Epidermal melanocyte (primary cell): ENCODE results near the gene PYY.
A peak's percentile ranks its signal among the peaks of the same experiment; 100 is the strongest.

Experiments used
- DNase-seq: peaks from one replicate; pipeline ENCODE4 v3.0.0; 2011; ENCODE audit warnings: low spot score; ENCODE audit not compliant: insufficient read length

The PYY gene

DNA sequence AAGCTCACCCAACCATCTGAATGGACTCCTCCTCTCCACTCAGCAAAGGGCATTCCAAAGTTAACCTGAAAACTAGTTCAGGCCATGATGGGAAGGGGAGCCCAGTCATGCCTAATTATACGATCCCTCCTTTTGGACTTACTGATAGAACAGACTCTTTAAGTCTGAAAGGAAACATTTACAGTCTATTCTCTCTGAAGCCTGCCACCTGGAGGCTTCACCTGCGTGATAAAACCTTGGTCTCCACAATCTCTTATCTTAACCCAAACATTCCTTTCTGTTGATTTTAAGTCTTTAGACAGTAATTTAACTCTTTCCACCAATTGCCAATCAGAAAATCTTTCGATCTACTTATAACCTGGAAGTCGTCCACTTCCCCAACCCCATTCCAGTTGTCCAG, 37.4 kb downstream of the PYY start:
- DNase-seq: no peak

DNA sequence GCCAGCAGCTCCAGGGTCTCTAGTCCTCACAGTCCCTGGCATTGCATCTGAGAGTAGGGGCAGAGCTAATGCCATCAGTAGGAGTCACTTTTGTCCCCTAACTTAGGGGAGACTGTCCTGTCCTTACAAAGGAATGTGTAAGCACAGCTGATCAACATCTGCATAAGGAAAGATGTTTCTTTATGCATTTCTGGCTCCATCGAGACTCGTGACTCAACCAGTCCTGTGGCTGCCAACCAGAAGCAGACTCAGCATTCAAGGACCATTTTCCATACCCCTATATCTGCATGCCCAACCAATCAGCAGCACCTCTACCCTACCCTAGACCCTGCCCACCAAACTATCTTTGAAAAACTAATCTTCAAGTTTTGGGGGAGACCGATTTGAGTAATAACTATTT, 38.2 kb downstream of the PYY start:
- DNase-seq: no peak

DNA sequence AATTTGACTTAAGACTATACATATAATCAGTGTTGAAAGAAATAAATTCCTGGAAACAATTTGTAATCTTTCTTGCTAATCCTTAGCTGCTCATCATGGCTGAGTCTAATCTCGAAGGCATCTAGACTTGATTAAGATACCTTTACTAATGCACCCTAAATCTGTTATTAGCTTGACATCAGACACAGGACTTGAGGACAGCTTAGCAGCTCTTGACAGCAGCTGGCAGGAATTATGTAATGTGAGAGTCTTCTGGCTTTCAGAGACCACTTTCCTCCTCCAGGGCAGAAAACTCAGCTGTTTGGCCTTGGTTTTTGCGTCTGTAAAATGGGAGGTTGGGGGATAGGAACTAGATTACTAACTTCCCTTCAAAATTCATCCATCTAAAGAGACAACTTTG, 39.3 kb downstream of the PYY start:
- DNase-seq: no peak

DNA sequence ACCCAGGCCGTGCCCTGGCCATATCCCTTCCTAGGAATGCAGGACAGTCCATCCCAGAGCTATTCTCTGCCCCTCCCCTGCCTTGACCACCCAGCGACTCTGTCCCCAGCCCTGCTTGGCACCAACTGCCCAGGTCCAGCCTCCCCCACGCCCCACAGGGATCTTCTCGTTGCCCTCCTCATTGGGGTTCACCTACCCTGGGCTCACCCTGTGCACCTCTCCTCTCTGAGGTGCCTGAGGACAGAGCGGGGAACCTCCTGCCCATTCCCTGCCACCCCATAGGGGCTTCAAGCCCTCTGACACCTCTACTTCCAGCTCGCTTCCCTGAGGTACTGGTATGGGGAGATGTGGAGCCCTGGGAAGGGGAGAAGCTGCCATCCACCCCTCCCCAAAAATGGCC, 40.2 kb downstream of the PYY start:
- DNase-seq: no peak

DNA sequence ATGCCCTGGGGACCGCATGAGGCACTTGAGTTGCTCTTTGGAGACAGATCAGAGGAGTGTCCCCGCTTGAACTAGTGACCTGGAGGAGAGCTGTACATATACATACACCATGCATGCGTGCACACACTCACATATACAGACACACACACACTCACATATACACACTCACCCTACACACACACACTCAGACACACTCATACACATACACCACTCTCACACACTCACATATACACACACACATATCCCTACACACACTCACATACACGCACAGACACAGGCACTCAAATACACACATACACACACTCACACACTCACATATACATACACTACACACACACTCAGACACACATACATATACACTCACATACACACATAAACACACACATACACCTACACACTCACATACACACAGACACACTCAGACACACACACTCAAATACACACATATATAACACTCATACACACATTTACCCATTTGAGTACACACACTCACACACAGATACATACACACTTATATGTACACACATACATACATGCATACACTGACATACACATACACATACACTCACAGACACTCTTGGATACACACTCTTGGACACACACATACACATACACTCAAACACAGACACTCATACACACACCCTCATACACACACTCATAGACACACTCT, 41.0 kb downstream of the PYY start:
- no peak for DNase-seq

DNA sequence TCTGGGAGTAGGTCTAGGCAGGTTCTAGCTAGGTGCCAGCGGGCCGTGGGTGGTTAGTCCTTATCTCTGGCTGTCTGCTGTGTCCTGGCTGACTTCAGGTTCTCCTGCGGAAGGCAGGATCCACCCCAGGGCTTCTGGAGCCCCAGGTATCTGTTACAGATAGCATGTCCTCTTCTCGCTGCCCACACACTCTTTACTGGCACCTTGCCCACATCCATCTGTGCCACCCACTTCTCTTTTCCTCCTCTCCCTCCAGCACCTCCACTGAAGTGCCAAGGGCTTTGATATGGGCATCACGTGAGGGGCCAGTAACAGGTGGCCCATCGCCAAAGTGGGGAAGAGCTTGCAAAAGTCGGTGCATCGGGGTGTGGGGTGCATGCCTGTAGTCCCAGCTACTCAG, 41.8 kb downstream of the PYY start:
- DNase-seq: no peak

DNA sequence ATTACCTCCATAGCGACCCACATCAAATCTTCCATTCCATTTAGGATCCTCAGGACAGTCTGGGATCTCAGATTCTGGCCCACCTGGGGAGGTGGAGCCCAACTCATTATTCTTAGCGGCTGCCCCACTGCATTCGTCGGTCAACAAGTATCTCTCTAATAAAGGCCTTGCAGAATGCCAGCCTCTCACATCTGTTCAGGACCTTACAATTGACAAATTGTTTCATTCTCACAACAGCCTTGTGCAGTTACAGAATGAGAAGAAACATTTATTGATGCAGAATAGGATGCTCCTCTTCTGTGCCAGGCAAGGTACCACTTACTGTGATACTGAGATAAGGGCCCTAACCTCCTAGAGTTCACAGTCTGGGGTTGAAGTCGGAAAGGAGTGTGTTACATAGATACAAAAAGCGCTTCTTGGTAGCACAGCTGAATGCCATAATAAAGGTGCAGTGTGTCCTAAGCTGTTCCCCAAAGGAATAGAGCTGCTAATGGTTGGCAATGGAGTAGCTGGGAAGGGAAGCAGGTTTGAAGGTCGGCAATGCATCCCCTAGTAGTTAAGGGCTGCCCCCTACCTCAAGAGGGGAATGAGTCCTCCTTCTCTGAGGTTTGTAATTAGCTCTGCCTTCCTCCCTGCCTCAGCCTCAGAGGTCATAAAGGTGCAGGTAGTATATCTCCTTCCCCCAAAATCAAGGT, 44.1 kb downstream of the PYY start:
- DNase-seq: no peak

DNA sequence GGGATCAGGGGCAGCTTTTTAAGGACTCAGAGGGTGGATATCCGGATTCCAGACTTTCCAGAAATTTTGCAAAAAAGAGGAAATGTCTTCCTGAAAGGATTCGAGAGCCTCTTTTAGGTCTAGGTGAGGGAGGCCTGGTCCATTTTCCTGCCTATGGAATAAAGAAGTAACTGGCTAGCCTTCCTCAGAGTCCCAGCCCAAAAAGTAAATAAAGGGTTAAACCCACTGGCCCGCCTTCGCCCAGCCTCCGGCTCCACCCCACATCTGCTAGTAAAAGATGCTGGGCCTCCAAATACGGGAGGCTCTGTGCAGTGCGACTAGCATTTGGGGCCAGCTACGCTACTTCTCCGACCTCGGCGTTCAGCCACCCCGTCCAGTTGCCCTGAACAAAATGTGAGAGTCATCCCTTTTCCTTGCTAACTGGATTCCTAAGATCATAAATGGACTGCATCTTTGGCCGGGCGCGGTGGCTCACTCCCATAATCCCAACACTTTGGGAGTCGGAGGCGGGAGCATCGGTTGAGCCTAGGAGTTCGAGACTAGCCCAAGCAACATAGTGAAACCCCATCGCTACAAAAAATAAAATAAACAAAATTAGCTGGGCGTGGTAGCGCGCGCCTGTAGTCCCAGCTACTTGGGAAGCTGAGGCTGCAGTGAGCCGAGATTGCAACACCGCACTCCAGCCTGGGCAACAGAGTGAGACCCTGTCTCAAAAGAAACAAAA, 45.6 kb downstream of the PYY start:
- DNase-seq: peak; percentile 77

DNA sequence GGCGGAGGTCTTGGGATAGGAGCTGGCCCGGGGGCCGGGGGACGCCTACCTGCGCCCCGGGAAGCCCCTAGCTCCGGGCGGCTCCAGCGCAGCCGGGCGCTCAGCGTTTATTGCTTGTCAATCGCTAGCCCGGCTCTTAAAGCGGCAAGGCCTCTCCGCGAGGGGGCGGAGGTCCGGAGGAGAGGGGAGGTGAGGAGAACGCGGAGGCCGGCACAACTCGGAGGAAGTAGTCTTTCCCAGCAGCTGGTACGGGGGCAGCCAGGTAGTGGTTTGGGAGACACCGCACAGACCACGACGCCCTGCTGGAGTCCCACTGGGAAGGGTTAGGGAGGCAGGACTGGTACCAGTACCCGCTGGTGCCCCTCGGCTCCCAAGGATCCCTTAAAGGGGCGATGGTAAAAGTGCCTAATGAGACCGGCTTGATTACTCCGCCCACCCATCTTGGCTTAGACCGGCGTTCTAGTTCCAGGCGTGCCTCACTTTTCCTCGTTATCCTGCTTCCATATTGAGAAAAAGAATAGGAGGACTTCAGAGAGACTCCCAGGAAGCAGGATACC, 46.2 kb downstream of the PYY start, which contains the start of gene MPP2:
MPP2 (minus strand) TSS at position 112 of the 557 bp plus-strand sequence. CDS start 3,076 bp downstream, outside the sequence.
- peak; percentile 84 for DNase-seq

DNA sequence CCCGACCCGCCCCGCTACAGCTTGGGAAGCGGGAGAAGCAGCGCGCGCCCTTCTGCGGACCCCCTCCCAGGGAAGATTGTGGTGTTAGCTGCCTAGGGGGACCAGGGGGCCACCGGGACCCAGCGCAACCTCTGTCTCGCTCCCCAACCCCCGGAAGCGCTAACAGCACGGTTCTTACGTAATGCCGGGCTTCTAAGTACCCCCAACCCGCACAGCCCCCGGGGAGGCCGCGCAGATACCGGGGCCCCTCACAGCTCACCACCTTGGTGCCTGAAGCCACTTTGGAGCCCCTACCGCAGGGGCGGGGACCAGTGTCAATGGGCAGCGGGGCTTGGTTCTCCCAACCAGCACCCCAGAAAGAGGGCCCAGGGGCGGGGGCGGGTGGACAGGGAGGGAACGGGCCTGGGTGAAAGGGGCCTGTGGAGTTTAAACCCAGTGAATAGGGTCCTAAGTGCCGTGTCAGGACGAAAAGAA, 46.8 kb downstream of the PYY start:
- no peak for DNase-seq

DNA sequence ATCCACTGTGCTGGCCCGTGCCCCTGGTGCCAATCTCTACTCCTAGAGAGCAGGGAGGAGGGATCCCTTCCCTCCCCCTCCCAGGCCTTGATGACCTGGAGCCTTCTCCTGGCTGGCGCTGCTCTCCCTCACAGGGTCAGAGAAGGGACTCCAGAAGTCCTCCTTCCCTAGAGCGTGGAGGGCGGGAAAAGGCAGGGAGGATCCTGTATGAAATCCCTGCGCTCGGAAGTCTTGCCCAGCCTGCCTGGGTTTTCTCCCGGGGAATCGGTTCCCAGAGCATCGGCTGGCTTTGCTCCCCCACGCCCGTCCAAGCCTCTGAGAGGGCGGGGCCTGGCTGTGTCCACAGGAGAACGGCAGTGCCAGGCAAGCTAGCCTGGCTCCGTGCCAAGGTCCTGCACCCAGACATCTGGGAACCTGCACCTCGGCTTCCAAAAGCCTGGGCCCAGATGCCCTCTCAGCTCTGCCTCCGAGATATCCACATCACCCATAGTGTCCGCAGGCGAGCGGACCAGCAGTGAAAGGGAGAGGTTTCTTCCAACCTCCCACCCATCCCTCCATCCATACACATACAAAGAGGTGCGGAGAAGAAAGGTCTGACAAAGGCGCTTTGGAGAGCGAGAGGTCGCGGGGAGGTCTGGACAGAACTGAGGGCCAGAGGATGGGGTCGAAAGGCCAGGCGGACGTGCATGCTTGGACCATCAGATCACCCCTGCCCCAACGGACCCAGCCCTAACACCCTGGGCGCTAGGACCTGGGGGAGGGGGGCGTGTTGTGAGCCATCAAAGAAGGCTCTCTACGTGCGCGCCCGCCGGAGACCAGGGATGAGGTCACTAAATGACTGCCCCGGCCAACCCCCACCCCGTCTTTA, 47.5 kb downstream of the PYY start:
- DNase-seq: no peak

DNA sequence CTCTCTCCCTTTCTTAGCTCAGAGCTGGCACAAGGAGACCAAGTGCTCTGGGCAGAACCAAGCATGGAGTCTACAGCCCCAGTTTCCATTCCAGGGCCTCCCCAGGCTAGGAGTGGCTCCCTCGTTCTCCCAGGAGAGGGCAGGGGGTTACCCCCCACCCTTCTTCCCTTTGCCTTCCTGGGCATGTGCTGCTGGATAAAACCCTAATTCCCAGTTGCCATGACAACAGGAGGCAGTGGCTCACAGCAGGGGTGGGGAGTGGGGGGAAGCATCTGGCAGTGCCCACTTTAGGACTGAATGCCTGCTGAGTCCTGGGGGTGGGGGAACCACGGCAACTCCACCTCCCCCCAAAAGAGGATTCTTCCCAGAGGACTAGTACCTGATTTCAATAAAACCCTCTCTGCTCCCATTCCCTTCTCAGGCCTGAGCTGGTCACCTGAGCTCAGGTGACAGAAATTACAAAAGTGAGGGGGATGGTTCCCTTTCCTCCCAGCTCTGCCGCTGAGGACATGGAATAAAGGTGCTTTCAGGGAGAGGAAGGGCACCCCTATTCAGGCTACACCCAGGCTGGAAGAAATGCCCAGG, 48.2 kb downstream of the PYY start:
- DNase-seq: no peak
